22Rv1 (cell line): Measurements from ENCODE around the gene PTPRM.

Source experiments
- ZFX ChIP-seq: fragments of 450-650 bp; IDR thresholded peaks from 2 replicates; pipeline ENCODE4 v1.6.1; 2017; ENCODE audit warnings: antibody characterized with exemption, borderline replicate concordance
- TF ChIP-seq, protein P1 (sequence below): fragments of 450-650 bp; IDR thresholded peaks from 2 replicates; pipeline ENCODE4 v1.5.1; 2017; ENCODE audit warnings: mild to moderate bottlenecking

DNA sequence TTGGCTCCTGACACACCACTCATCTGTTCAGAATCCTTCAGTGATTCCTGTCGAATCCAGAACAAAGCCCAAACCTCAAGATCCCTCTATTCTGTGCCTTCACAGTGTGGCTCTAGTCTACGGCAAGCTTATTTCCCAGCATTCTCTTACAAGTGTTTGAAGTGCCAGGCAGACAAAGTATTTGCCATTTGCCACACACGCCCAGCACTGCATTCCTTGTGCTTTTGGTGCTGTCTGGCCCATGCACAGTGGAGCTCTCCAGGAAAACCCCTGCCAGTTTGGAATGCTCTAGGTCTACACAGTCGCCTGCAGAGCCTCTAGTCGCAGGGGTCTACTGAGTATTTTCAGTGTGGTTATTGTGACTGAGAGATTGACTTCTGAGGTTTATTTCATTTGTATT is 783.5 kb downstream of the PTPRM start:
- TF ChIP-seq, protein P1, sequence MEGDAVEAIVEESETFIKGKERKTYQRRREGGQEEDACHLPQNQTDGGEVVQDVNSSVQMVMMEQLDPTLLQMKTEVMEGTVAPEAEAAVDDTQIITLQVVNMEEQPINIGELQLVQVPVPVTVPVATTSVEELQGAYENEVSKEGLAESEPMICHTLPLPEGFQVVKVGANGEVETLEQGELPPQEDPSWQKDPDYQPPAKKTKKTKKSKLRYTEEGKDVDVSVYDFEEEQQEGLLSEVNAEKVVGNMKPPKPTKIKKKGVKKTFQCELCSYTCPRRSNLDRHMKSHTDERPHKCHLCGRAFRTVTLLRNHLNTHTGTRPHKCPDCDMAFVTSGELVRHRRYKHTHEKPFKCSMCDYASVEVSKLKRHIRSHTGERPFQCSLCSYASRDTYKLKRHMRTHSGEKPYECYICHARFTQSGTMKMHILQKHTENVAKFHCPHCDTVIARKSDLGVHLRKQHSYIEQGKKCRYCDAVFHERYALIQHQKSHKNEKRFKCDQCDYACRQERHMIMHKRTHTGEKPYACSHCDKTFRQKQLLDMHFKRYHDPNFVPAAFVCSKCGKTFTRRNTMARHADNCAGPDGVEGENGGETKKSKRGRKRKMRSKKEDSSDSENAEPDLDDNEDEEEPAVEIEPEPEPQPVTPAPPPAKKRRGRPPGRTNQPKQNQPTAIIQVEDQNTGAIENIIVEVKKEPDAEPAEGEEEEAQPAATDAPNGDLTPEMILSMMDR: no peak
- TF ChIP-seq ZFX: no peak
